ENCODE data around the gene CFAP74. TPM values are rescaled to one million over a fixed set of nuclear protein-coding genes. Genes with fewer than 3 reads are reported as not detected.

CFAP74 gene, protein sequence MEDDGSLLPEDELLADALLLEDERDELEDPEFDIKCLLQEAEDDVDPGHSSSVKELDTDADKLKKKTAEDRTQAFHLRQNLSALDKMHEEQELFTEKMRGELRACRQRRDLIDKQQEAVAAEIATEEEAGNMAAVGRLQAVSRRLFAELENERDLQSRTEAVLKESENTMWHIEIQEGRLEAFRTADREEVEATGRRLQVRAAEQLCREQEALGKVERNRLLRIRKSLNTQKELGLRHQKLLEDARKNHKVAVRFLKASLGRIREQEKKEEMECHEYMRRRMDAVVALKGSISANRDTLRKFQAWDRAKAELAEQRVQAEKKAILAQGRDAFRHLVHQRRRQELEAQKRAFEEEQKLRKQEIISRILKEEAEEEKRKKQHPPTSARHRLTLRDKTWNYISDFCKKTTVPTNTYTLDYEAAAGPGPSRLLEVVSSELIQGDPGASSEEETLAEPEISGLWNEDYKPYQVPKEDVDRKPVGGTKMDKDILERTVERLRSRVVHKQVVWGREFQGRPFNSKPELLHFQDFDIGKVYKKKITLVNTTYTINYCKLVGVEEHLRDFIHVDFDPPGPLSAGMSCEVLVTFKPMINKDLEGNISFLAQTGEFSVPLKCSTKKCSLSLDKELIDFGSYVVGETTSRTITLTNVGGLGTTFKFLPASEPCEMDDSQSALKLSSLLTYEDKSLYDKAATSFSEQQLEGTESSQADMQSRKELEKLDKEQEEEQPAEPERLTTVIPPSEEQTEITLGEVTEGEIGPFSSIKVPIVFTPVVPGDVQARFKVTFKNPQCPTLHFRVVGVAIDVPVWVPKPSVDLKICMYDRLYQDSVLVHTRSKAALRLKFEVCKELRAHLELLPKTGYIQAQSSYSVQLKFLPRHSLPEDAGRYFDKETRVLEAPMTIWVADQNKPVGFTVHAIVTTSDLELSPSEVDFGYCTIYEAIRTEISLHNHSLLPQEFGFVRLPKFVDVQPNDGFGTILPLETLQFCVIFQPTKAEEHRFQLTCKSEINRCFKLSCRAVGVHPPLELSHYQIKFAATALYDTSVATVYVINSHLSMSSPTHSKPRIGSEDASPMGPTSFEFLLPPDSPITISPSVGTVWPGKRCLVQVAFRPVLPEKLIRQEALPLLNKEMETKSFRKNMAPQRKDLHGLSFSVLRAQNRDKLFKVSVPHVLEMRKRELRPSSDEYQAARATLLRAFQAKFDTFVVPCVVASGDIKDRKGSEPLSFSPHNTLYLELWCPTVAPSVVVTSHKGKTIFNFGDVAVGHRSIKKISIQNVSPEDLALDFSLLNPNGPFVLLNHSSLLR (N-terminal part only)
- total RNA-seq: 1 to 10 TPM in 1 of 7 donors, under 1 TPM in 5, not detected in 1; 0.10 to 8.0 (median 0.67) TPM
- polyA plus RNA-seq: under 1 TPM; 0.05 to 0.18 TPM
- long read RNA-seq, donor 1: 0 reads
- long read RNA-seq, donor 2, partial matches to known transcripts: 37 of 51 reads
- long read RNA-seq, donor 2, other reads (novel, unspliced or antisense): 14 of 51 reads
- long read RNA-seq, donor 3, partial matches to known transcripts: 0 of 1 reads
- long read RNA-seq, donor 3, other reads (novel, unspliced or antisense): 1 of 1 reads

DNA sequence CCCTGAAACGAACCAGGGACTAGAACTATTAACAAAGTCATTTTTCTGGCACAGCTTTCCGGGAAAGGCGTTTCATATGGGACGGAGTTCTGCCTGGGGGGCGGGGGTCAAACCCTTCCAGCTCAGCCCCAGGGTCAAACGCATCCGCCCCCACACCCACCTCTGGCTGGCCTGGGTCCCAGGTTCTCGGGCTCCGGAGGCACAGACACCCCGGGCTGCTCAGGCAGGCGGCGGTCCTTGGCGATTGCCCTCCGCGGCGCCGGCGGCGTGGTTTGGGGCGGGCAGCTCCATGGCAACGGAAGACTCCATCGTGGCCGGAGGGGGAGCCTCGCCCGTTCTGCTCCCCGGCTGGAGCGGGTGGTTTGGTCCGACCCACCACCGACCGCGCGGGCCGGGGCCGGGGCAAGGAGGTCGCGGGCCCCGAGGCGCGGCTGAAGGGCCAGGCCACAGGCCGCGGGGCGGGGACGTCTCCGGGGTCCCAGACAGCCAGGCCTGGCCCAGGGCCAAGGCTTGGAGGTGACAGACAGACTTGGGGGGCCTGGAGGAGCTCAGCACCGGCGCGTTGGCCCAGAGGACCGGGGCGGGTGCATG lies at the start of gene CFAP74:
CFAP74 (minus strand) TSS at position 246 of the 591 bp plus-strand sequence. CDS start 12,830 bp downstream, outside the sequence.
- WGBS, 3 donors: 3 to 6% (median 5%) methylated on average over 12 to 49 of the region's 49 CpGs
- Histone ChIP-seq H3K4me1 (ENCODE audit: insufficient read depth) (no peaks in the 10 kb centered on the region), H3K27me3 (peaks cover 2% of the 10 kb centered on the region), H3K36me3 (no peaks in the 10 kb centered on the region), H3K9me3 (no peaks in the 10 kb centered on the region), H3K4me3 (no peak within 1 kb of the TSS), H3K27ac (no peak within 1 kb of the TSS)
- no peak for DNase-seq
- intact Hi-C loops (cut with DNase I): no loop called here
- TF ChIP-seq POLR2A (IDR thresholded peaks at IDR 0.05): no peak
- TF ChIP-seq, protein P1, sequence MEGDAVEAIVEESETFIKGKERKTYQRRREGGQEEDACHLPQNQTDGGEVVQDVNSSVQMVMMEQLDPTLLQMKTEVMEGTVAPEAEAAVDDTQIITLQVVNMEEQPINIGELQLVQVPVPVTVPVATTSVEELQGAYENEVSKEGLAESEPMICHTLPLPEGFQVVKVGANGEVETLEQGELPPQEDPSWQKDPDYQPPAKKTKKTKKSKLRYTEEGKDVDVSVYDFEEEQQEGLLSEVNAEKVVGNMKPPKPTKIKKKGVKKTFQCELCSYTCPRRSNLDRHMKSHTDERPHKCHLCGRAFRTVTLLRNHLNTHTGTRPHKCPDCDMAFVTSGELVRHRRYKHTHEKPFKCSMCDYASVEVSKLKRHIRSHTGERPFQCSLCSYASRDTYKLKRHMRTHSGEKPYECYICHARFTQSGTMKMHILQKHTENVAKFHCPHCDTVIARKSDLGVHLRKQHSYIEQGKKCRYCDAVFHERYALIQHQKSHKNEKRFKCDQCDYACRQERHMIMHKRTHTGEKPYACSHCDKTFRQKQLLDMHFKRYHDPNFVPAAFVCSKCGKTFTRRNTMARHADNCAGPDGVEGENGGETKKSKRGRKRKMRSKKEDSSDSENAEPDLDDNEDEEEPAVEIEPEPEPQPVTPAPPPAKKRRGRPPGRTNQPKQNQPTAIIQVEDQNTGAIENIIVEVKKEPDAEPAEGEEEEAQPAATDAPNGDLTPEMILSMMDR (IDR thresholded peaks at IDR 0.05): no peak
- TF ChIP-seq EP300 (IDR thresholded peaks at IDR 0.05): no peak

DNA sequence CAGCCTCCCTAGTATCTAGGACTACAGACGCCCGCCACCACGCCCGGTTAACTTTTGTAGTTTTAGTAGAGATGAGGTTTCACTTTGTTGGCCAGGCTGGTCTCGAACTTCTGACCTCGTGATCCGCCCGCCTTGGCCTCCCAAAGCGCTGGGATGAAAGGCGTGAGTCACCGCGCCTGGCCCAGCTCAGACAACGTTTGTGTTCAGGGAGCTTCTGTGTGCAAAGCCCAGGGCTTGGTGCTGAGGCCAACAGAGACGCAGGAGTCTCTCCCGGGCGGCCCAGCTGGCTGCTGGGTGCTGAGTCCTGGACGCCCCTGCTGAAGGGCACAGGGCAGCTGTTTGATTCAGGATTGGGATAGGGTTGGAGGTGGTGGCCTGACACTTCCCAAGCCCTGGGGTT lies 49.6 kb upstream of the CFAP74 start:
- Histone ChIP-seq H3K27ac (no peak overlapping the region), H3K9me3 (no peaks in the 10 kb centered on the region), H3K4me3 (no peak overlapping the region), H3K4me1 (ENCODE audit: insufficient read depth) (peaks cover 4% of the 10 kb centered on the region), H3K27me3 (no peaks in the 10 kb centered on the region), H3K36me3 (no peaks in the 10 kb centered on the region)
- WGBS, 3 donors: 83 to 88% (median 87%) methylated on average over 17 of the region's 17 CpGs
- TF ChIP-seq EP300 (IDR thresholded peaks at IDR 0.05) (no peak), POLR2A (IDR thresholded peaks at IDR 0.05) (no peak)
- TF ChIP-seq, protein P1 (IDR thresholded peaks at IDR 0.05): no peak
- intact Hi-C loops (cut with DNase I): no loop called here
- DNase-seq: no peak

DNA sequence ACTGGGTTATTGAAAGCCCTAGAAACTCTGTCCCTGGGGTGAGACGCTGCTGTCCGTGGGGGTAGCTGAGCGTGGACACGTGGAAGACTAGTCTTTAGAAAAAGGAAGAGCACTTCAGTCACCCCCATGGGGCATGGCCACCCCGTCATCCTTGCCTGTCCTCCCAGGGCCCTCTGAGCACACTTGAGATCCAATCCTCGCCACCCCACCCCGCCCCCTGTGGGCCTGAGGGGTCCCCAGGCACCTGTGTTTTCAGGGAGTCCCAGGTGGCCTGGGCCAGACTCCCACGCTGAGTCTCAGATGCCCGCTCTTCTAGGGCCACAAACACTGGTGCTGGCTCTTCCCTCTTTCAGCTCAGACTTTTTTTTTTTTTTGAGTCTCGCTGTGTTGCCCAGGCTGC lies 49.2 kb upstream of the CFAP74 start:
- no peak for TF ChIP-seq EP300 (IDR thresholded peaks at IDR 0.05)
- TF ChIP-seq POLR2A (IDR thresholded peaks at IDR 0.05): no peak
- TF ChIP-seq, protein P1 (IDR thresholded peaks at IDR 0.05): no peak
- DNase-seq: no peak
- Histone ChIP-seq H3K4me1 (ENCODE audit: insufficient read depth) (peaks cover 4% of the 10 kb centered on the region), H3K36me3 (no peaks in the 10 kb centered on the region), H3K4me3 (no peak overlapping the region), H3K27me3 (no peaks in the 10 kb centered on the region), H3K27ac (no peak overlapping the region), H3K9me3 (no peaks in the 10 kb centered on the region)
- intact Hi-C loops (cut with DNase I): no loop called here
- 81 to 86% (median 86%) methylated on average over 10 of the region's 10 CpGs for WGBS, 3 donors
